Myocyte (in vitro differentiated cells): ENCODE data around the gene MKLN1. TPM values are rescaled to one million over a fixed set of nuclear protein-coding genes. Genes with fewer than 3 reads are reported as not detected.

Source experiments
- DNase-seq: peaks from one replicate; pipeline ENCODE4 v3.0.0-alpha.2; 2012; ENCODE audit warnings: low read depth
- total RNA-seq: library from RNA; depleted of rRNA; stranded (reverse); fragments of >200 nt; gene quantifications from 2 replicates; pipeline ENCODE4 v1.2.3, GENCODE V29; 2014

Gene MKLN1
- total RNA-seq, 1 donor from 2014 or later: 38.0 TPM

DNA sequence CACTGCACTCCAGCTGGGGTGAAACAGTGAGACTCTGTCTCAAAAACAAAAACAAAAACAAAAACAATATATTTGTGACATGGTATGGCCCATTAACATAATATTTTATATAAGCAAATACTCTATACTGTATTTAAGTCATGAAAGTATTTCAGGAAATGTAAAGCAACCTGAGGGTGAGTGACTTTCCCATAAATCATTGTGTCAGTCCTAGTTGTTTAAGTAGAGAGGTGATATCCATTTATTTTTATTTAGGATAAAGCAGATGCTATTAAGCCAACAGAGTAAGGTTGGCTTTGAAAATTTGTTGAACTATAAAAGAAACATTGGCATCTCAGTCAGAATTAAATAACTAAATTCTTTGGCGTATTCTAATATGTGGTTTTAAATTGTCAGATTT, 60.5 kb downstream of the MKLN1 start:
- DNase-seq: no peak

DNA sequence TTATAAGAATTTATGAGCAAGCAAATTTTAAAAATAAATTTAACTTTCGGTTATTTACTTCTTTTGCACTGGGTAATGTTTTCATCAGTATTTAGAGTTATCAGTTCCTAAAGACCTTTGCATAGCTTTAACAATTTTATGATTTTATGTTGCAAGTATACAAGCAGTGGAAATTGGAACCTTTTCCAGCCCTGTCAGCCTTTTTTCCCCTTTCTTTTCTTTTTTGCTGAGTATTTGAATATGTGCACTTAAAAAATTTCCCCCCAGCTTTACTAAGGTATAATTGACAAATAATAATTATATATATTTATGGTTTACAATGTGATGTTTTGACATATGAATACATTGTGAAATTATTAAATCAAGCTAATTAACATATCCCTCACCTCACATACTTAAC, 62.6 kb downstream of the MKLN1 start:
- no peak for DNase-seq

DNA sequence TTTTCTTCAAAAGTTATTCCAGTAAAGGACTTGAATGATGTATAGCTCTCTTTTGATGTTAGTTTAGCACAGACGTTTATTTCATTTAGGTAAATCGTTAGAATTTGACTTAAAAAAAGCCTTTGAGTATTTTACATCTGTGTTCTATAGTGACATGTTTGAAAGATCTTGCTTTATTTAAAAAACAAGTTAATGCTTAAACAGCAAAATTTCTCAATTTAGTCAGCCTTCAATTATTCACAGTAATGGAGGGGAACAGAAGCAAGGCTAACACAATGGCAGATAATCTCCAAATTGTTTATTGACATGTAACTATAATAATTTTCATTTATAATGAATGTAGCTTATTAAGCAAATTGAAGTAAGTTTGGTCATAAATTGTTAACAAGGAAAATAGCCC, 63.5 kb downstream of the MKLN1 start:
- no peak for DNase-seq

DNA sequence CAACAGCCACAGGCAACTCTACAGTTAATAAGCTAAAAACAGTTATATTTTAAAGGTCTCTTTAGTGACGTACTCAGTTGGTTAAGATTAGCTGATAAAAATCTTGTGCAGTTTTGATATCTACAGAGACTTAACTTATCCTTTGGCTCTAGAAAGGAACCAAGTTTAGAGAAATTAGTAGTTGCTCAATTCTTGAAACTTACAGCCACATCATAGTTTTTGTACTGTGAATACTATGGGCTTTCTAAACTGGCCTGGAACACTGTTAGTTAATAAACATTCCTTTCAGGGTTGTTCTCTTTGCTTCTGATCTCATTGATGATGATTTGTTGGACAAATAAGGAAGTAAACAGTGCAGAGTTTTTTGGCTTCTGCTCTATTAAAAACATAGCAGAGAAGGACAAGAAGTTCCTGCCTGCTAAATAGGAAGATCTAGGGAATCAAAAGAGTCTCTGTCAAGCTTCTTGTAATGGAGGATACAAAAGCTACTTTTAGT, 73.1 kb downstream of the MKLN1 start:
- no peak for DNase-seq

DNA sequence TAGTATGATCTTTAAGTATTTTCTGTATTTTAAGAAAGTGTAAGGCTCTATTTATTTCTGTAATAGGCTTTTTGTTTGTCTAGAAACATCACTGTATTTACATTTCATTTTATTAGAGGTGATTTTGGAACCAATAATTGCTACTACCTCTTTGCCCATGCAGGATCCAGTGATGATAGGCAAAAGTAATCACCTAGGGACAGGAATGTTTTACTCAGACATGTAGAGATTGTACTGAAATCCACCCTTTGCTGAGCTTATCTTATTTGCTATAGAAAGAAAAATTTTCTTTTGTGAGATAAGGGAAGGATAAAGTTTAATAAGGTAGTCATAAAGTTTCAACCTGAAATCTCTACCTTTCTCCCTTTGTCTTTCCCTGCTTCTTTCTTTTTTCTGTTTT, 73.5 kb downstream of the MKLN1 start:
- DNase-seq: no peak

DNA sequence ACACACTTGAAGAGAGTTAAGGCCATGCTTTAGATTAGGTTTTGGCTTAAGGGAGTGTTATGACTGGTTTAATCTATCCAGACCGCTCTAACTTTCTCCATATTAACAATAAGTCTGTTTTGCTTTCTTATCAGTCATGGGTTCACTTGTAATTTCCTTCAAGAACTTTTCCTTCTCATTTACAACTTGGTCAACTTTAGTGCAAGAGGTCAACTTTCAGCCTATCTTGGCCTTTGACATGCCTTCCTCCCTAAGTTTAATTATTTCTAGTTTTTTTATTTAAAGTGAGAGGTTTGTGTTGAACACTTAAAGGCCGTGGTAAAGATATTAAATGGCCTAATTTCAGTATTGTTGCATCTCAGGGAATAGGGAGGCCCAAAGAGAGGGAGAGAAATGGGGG, 75.6 kb downstream of the MKLN1 start:
- no peak for DNase-seq

DNA sequence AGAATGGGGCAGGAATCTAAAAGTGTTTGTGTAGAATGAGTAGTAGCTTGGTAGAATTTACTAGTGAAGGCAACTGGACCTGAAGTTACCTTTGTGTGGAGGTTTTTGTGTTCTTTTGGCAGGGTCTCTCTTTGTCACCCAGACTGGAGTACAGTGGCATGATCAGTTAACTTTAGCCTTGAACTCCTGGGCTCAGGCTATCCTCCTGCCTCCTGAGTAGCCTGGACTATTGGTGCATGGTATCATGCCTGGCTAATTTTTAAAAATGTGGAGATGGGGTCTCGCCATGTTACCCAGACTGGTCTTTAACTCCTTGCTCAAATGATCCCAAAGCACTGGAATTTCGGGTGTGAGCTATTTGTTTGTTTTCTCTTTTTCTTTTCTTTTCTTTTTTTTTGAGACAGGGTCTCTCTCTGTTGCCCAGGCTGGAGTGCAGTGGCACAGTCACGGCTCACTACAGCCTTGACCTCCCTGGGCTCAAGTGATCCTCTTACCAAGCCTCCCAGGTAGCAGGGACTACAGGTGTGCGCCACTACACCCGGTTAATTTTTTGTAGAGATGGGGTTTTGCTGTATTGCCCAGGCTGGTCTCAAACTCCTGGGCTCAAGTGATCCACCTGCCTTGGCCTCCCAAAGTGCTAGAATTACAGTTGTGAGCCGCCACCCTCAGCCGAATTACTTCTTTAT, 76.7 kb downstream of the MKLN1 start:
- no peak for DNase-seq

DNA sequence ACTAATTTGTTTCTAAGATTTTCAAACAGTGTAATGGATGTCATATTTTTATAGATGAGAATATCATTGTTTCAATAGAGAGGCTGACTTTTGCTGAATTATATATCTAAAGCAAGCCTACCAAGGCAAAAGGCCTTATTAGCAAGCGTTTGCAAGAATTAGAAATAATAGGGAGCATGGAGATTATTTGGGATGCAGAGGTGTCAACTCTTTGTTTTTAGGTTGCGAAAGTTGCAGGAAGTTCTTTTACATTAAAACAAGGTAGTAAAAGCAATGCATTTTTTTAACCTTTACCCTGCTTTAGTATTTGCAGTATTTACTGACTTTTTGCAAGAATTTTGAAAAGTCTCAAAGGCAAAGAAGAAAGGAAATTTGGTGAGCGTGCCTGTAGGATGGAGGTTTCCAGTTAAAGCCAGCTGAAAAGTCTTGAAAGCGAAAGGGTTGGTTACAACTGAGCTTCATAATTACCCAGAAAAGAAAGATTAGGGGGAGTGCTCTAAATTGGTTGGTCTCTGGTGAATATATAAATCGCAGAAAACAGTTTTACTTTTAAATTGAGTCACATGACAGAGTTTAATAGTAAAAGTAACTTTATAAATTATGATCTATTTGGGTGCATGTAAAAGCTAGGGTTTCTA, 81.6 kb downstream of the MKLN1 start:
- no peak for DNase-seq

DNA sequence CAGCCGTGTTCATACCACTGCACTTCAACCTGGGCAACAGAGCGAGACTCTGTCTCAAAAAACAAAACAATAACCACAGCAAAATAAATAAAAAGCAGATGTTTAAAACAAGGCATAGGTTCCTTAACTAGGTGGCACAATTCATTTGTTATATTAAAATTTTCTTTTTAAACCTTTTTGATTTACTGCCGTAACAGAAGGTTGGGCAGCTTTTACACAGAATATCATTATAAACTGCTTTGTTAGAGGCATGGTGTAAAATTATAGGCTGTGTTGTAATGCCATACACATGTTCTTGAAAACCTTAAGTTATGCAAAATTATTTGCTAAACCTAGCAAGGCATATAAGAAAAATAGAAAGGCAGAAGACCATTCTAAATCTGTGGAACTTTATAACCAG, 84.4 kb downstream of the MKLN1 start:
- no peak for DNase-seq

DNA sequence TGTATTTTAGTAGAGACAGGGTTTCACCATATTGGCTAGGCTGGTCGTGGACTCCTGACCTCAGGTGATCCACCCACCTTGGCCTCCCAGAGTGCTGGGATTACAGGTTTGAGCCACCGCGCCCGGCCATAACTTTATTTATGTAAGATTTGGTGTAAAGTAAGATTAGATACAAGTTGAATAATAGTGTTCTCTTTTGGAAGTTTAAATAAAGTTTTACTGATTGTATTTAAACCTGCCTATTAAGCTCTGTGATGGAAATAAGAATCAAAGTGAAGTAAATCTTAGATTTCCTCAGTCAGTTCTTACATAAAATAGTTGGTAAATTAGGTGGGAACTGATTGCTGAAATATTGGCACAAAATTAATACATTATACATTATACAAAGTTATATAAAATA, 86.0 kb downstream of the MKLN1 start:
- no peak for DNase-seq

DNA sequence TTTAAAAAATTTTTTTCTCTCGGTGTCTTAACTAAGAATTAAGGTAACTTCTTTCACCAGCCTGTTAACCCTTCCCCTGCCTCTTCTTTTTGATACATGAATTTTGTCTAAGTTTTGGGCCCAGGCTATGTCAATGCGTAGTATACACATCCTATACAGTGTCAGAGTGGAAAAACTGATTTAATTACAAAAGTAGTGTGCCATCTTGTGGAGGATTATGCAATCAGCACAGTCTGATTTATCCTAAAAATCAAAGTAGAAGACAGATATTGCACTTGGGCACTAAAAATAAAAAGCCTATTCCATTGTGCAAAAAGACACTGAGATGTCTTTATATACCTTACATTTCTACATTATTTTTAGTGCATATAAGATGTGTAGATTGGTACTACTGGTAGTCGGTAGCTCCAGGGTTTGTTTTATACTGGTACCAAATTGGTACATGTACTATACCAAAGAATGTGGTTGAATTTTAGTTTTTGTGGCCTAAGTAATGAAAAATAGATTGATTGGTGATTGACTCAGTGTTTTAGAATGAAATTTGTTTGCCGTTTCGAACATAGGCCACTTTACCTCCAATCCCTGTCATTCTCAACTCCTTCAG, 96.6 kb downstream of the MKLN1 start:
- DNase-seq: peak; percentile 44

DNA sequence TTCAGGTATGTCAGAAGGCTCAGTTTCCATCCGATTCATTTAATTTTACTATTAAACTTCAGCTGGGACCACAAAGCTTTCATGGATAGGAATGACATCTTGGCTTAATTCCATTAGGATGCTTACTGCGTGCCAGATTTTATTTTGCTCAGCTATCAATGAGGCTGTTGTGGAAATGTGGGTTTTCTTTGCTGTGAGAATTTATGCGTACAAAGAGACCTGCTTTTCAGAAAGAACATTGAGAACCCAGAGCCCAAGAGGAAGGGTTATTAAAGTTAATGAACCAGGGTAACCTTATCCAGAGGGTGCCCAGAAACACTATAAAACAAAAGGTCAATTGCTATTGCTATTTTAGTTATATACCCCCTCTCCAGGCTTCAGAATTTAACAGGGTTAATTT, 98.3 kb downstream of the MKLN1 start:
- no peak for DNase-seq

DNA sequence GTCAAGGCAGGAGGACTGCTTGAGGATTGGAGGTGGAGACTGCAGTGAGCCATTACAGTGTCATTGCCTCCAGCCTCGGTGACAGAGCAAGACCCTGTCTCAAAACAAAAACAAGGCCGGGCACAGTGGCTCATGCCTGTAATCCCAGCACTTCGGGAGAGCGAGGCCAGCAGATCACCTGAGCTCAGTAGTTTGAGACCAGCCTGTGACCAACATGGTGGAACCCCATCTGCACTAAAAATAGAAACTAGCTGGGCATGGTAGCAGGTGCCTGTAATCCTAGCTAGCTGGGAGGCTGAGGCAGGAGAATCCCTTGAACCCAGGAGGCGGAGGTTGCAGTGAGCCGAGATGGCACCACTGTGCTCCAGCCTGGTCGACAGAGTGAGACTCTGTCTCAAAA, 103.2 kb downstream of the MKLN1 start:
- DNase-seq: peak; percentile 77

DNA sequence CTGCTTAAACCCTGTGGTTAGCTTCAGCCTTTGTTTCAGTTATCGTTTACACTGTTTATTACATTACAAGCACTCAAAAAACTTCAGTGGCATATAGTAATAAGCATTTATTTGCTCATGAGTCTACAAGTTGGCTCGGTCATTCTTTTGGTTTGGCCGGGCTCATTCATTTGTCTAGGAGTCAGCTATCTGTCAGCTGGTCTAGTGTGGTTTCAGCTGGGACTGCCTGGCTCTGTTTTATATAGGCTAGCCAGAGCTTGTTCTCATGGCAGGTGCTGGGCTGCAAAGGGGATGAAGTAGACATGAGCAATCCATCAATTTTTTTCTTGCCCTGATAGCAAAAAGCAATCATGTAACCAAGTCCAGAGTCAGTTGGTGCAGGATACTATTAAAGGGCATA, 103.6 kb downstream of the MKLN1 start:
- peak; percentile 97 for DNase-seq

DNA sequence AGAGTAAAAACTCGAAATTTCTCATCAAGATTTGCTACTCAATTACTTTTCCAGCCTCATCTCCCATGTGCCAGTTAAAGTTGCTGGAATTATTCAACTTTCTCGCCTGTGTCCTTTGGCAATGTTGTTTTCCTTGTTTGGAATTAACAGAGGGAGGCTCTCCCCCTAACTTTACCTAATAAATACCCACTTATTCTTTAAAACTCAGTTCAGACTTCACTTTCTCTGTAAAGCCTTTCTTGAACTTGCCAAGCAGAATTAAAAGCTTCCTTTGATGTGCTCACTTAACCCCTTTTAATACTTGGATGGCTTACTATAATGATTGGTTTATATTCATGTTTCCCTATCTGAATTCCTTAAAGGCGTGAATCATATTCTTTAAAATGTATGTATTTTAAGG, 104.1 kb downstream of the MKLN1 start:
- no peak for DNase-seq

DNA sequence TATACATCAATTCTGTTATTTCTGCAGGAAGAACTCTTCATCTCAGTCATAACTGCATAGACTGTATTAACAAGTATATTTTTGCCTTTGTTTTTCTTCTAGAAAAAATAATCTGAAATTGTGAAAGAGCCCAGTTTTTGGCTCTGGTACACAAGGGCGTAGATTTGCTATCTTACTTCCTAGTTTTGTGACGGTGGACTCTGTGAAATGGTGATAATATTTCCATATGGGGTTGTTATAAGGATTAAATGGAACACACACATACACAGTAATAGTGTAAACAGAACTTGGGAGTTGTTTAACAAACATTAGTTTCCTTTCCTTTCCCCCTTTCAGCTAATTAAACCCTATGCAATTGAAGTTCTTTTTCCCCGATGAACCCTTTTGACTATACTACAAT, 108.7 kb downstream of the MKLN1 start:
- no peak for DNase-seq

DNA sequence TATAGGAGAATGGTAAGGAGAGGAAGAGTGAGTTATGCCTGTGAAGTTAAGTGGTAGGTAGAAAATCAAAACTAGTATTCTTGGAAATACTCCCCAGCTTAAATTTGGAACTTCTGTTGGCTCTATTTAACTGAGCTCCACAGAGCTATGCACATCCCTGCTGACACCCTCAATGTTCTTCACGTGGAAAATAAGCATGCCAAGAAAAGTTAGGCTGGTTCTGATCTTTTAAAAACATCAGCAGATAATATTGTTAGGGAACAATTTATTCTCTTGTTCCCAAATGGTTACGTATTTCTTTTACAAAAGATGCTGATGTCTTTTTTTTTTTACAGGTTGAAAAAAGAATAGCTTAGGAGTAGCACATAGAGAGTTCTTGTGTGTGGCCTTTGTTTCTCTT, 111.3 kb downstream of the MKLN1 start:
- no peak for DNase-seq

DNA sequence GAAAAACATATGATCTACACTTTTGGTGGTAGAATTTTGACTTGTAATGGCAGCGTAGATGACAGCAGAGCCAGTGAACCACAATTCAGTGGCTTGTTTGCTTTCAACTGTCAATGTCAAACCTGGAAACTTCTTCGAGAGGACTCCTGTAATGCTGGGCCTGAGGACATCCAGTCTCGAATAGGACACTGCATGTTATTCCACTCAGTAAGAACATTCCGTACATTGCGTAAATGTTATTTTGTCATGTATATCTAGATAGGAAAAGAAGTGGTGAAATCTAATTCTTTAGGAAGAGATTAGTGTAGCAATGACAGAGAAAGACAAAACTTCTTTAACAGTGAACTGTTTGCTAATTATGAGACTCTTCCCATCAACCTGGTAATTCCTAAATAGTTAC, 115.8 kb downstream of the MKLN1 start:
- DNase-seq: no peak

DNA sequence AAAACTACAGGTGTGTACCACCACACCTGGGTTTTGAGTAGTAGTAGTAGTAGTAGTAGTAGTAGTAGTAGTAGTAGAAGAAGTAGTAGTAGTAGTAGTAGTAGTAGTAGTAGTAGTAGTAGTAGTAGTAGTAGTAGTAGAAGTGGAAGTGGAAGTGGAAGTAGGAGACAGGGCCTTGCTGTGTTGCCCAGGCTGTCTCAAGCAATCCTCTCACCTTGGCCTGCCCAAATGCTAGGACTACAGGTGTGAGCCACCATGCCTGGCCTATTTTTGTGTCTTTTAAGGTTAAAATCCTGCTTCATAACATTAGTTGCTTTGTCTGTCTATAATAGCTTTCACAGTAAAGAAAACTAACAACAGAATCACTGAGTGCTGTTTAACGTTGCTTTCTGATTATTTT, 117.0 kb downstream of the MKLN1 start:
- DNase-seq: no peak

DNA sequence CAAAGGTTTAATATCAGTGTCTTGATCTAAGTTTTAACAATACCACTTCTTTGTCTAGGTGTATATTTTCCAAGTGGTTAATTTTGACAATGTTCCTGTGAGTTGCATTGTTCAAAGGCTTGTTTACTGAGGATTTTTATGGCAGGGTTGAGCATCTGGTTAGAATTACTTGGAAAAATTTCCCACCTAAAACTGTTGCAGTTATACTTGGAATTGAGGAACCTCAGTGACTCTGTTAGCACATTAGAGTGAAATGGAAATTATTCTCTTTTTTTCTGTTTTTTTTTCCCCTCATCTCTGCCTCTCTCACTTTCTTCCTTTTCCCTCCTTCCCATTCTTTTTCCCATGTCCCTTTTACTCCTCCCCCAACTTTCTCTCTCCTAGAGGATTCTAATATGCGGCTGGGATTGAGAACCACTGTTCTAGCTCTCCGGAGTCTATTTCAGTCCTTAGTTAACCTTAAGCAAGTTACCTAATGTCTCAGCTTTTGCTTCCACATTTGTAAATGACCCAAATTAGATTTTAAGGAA, 121.8 kb downstream of the MKLN1 start:
- no peak for DNase-seq

DNA sequence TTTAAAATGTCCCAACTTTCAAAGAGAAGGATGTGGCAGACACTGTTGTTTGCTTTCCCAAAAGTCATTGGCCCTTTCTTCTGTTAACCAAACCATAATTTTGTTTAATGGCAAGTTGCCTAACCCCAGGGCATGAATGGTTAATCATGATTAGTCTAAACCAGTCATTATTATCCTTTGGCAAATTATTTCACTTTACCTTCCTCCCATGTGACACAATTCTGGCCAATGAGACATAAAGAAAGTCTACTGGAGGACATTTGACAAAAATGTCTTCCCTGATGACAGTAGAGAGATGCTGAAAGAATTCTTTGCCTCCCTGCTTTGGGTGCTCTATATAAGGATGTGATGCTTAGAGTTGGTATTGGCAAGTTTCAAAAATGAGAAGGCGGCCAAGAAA, 126.8 kb downstream of the MKLN1 start:
- DNase-seq: no peak

DNA sequence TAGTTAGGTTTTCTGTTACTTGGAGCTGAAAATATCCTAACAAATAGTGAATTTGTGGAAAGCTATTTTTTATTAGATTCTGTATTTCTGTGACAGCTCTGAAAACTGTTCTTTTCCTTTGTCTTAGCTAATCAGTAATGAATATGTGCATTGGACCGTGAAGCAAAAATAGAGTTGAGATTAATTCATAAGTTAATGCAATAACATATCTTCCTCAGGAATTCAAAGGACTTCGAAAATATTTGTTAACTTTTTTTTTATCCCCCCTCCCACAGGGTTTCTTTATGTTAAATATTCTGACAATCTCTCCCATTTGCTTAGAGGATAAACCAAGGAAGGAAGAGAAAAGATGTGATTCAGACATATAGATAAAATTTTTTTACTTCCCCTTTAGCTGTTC, 127.3 kb downstream of the MKLN1 start:
- DNase-seq: no peak

DNA sequence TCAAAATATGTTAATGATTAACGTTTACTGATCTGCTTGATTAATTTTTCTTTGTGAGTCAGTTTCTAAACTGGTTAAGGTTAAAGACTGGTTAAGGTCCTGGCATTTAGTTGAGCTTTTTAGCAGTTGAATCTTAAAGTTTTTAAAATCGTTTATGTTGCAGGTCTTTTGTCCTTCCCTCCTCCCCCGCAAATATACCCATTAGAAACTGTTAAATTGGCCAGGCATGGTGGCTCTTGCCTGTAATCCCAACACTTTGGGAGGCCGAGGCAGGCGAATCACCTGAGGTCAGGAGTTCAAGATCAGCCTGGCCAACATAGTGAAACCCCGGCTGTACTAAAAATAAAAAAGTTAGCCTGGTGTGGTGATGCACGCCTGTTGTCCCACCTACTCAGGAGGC, 127.9 kb downstream of the MKLN1 start:
- no peak for DNase-seq
